Neural progenitor cell (in vitro differentiated cells): ENCODE measurements around the gene CHST13. TPM values are rescaled to one million over a fixed set of nuclear protein-coding genes. Genes with fewer than 3 reads are reported as not detected.

ENCODE experiments used
- DNase-seq: peaks from one replicate; pipeline ENCODE4 v3.0.0-alpha.2; 2016; ENCODE audit warnings: low spot score
- H2AFZ ChIP-seq: fragments of 200-600 bp; sonication (generic); replicated peaks from 2 replicates; pipeline ENCODE4 v1.6.1; 2016; ENCODE audit warnings: antibody characterized with exemption
- H3F3A ChIP-seq: fragments of 200-600 bp; sonication (generic); 2 replicates; pipeline ENCODE4 v1.6.1; 2016; ENCODE audit warnings: antibody characterized with exemption, low read depth
- H3K27ac ChIP-seq: fragments of 200-600 bp; sonication (generic); 2 replicates; pipeline ENCODE4 v1.5.1; 2016; ENCODE audit warnings: mild to moderate bottlenecking
- H3K27me3 ChIP-seq: fragments of 200-600 bp; sonication (generic); 2 replicates; pipeline ENCODE4 v1.6.1; 2016; ENCODE audit warnings: mild to moderate bottlenecking, moderate library complexity
- H3K36me3 ChIP-seq: fragments of 200-600 bp; sonication (generic); 2 replicates; pipeline ENCODE4 v1.5.1; 2016
- H3K4me1 ChIP-seq: fragments of 200-600 bp; sonication (generic); 2 replicates; pipeline ENCODE4 v1.6.1; 2016; ENCODE audit warnings: mixed run types
- H3K4me2 ChIP-seq: fragments of 200-600 bp; sonication (generic); 2 replicates; pipeline ENCODE4 v1.6.1; 2016
- H3K4me3 ChIP-seq: fragments of 200-600 bp; sonication (generic); 2 replicates; pipeline ENCODE4 v1.5.1; 2016
- H3K79me2 ChIP-seq: fragments of 200-600 bp; sonication (generic); 2 replicates; pipeline ENCODE4 v1.6.1; 2016; ENCODE audit warnings: low read depth
- H3K9ac ChIP-seq: fragments of 200-600 bp; sonication (generic); 2 replicates; pipeline ENCODE4 v1.6.1; 2016
- H3K9me3 ChIP-seq: fragments of 200-600 bp; sonication (generic); 2 replicates; pipeline ENCODE4 v1.5.1; 2016; ENCODE audit warnings: low read depth
- H4K20me1 ChIP-seq: fragments of 200-600 bp; sonication (generic); 2 replicates; pipeline ENCODE4 v1.6.1; 2016; ENCODE audit warnings: low read depth
- H3K27ac Mint-ChIP-seq: 3 replicates; pipeline ENCODE4 v1.8.0; 2021; ENCODE audit warnings: mixed read lengths
- H3K27me3 Mint-ChIP-seq: 2 replicates; pipeline ENCODE4 v1.8.0; 2022; ENCODE audit warnings: low read depth, mild to moderate bottlenecking, inconsistent platforms, moderate library complexity, mixed read lengths; ENCODE audit not compliant: insufficient read depth
- H3K36me3 Mint-ChIP-seq: 3 replicates; pipeline ENCODE4 v1.8.0; 2021; ENCODE audit warnings: mixed read lengths
- H3K4me1 Mint-ChIP-seq: 3 replicates; pipeline ENCODE4 v1.8.0; 2021; ENCODE audit warnings: mixed read lengths
- H3K4me3 Mint-ChIP-seq: 3 replicates; pipeline ENCODE4 v1.8.0; 2021; ENCODE audit warnings: mild to moderate bottlenecking, moderate library complexity, mixed read lengths
- H3K9me3 Mint-ChIP-seq: 3 replicates; pipeline ENCODE4 v1.8.0; 2020; ENCODE audit warnings: mixed read lengths
- CTCF ChIP-seq: fragments of 200-600 bp; sonication (generic); IDR thresholded peaks from 2 replicates; pipeline ENCODE4 v1.5.1; 2017; ENCODE audit warnings: antibody characterized with exemption, mild to moderate bottlenecking
- EZH2 ChIP-seq: fragments of 200-600 bp; sonication (generic); IDR thresholded peaks from 2 replicates; pipeline ENCODE4 v1.6.1; 2017; ENCODE audit warnings: antibody characterized with exemption, mild to moderate bottlenecking, moderate library complexity
- EZH2phosphoT487 ChIP-seq: fragments of 200-600 bp; sonication (generic); IDR thresholded peaks from 2 replicates; pipeline ENCODE4 v1.6.1; 2017; ENCODE audit warnings: antibody characterized with exemption
- total RNA-seq: library from RNA; depleted of rRNA; stranded (reverse); fragments of >200 nt; gene quantifications from 2 replicates; pipeline ENCODE4 v1.2.3, GENCODE V29; 2015; ENCODE audit warnings: low replicate concordance

CHST13 gene
- total RNA-seq, 1 donor from 2014 or later = 0.09 TPM

GRCh38 chr3:126540342-126540849 is 16.4 kb downstream of the CHST13 start:
- Histone ChIP-seq H3K27me3 (no peaks in the 10 kb centered on the region), H3K4me1 (no peaks in the 10 kb centered on the region), H3K27ac (no peak overlapping the region), H2AFZ (no peak overlapping the region), H3K79me2 (no peaks in the 10 kb centered on the region), H3K36me3 (no peaks in the 10 kb centered on the region), H3F3A (no peaks in the 10 kb centered on the region), H3K4me3 (no peak overlapping the region), H4K20me1 (no peaks in the 10 kb centered on the region), H3K9ac (no peak overlapping the region), H3K4me2 (no peak overlapping the region), H3K9me3 (no peaks in the 10 kb centered on the region)
- Mint-ChIP-seq H3K4me1 (peaks cover 4% of the 10 kb centered on the region), H3K9me3 (peaks cover 2% of the 10 kb centered on the region), H3K36me3 (no peaks in the 10 kb centered on the region), H3K27me3 (peaks cover 3% of the 10 kb centered on the region), H3K27ac (peak overlapping the region; percentile 43), H3K4me3 (no peak overlapping the region)
- TF ChIP-seq EZH2phosphoT487 (no peak), EZH2 (no peak), CTCF (no peak)
- no peak for DNase-seq

- TF ChIP-seq EZH2 (no peak), EZH2phosphoT487 (no peak)
- H3K4me3 Mint-ChIP-seq = no peak overlapping the region
- H3K36me3 Mint-ChIP-seq = no peaks in the 10 kb centered on the region
- H3K27ac ChIP-seq = no peak overlapping the region
- no peaks in the 10 kb centered on the region for H3K9me3 ChIP-seq
- no peak overlapping the region for H3K9ac ChIP-seq
- H3F3A ChIP-seq = no peaks in the 10 kb centered on the region
- peaks cover 2% of the 10 kb centered on the region for H3K27me3 Mint-ChIP-seq
- peaks cover 4% of the 10 kb centered on the region for H3K4me1 Mint-ChIP-seq
- H3K27ac Mint-ChIP-seq = peak overlapping the region; percentile 90
- no peaks in the 10 kb centered on the region for H3K36me3 ChIP-seq
- peaks cover 2% of the 10 kb centered on the region for H3K9me3 Mint-ChIP-seq
- H3K4me1 ChIP-seq = no peaks in the 10 kb centered on the region
- H3K4me3 ChIP-seq = no peak overlapping the region
- H3K27me3 ChIP-seq = no peaks in the 10 kb centered on the region
- H3K79me2 ChIP-seq = no peaks in the 10 kb centered on the region
- H2AFZ ChIP-seq = no peak overlapping the region
- no peak overlapping the region for H3K4me2 ChIP-seq
- DNase-seq = no peak
- H4K20me1 ChIP-seq = no peaks in the 10 kb centered on the region
Measured at GRCh38 chr3:126540951-126541627, 17.1 kb downstream of the CHST13 start.

- no peaks in the 10 kb centered on the region for H3K4me1 ChIP-seq
- no peak for TF ChIP-seq CTCF
- TF ChIP-seq EZH2phosphoT487 = no peak
- no peak for TF ChIP-seq EZH2
- no peaks in the 10 kb centered on the region for H3K79me2 ChIP-seq
- H3K9me3 Mint-ChIP-seq = peaks cover 2% of the 10 kb centered on the region
- H3K27me3 Mint-ChIP-seq = peaks cover 2% of the 10 kb centered on the region
- no peaks in the 10 kb centered on the region for H3K36me3 ChIP-seq
- H3K36me3 Mint-ChIP-seq = no peaks in the 10 kb centered on the region
- H3K4me2 ChIP-seq = no peak overlapping the region
- H3K4me3 Mint-ChIP-seq = no peak overlapping the region
- no peaks in the 10 kb centered on the region for H3K27me3 ChIP-seq
- H3K9ac ChIP-seq = no peak overlapping the region
- no peak for DNase-seq
- peaks cover 4% of the 10 kb centered on the region for H3K4me1 Mint-ChIP-seq
- no peak overlapping the region for H3K27ac Mint-ChIP-seq
- H3K4me3 ChIP-seq = no peak overlapping the region
- no peaks in the 10 kb centered on the region for H4K20me1 ChIP-seq
- H2AFZ ChIP-seq = no peak overlapping the region
- no peaks in the 10 kb centered on the region for H3F3A ChIP-seq
- H3K9me3 ChIP-seq = no peaks in the 10 kb centered on the region
- H3K27ac ChIP-seq = no peak overlapping the region
Measured at GRCh38 chr3:126541628-126542339, 17.8 kb downstream of the CHST13 start.
